CD14-positive monocyte (primary cell): Measurements from ENCODE around the gene ZNF677. TPM values are rescaled to one million over a fixed set of nuclear protein-coding genes. Genes with fewer than 3 reads are reported as not detected.

Experiments used
- DNase-seq, 3 donors: peaks; one replicate each; pipeline ENCODE4 v3.0.0-alpha.2; 2011 to 2022
- H2AFZ ChIP-seq: 2 replicates; pipeline ENCODE4 v1.6.0; 2012; ENCODE audit warnings: mild to moderate bottlenecking, low read depth, low read length, inconsistent platforms; ENCODE audit not compliant: insufficient read depth, poor library complexity, severe bottlenecking
- H3K27ac ChIP-seq, 2 donors: 1 replicate in 1 of 2; 2 replicates in 1 of 2; pipeline ENCODE4 v1.5.1; 2012 to 2013; ENCODE audit warnings: low read length in 2 of 2, control low read depth in 1 of 2, inconsistent platforms in 1 of 2, low read depth in 1 of 2, mild to moderate bottlenecking in 1 of 2
- H3K27me3 ChIP-seq, 2 donors: one replicate each; pipeline versions ENCODE4 v1.6.0 to v1.6.1; 2011 to 2013; ENCODE audit warnings: low read length in 2 of 2; ENCODE audit not compliant: control insufficient read depth in 2 of 2, insufficient read depth in 2 of 2
- H3K36me3 ChIP-seq, 2 donors: replicated peaks in 1 of 2; 1 replicate in 1 of 2; 2 replicates in 1 of 2; pipeline versions ENCODE4 v1.5.1 to v1.6.1; 2012 to 2013; ENCODE audit warnings: low read length in 2 of 2, control low read depth in 1 of 2, inconsistent platforms in 1 of 2, mild to moderate bottlenecking in 1 of 2; ENCODE audit not compliant: insufficient read depth in 2 of 2, control insufficient read depth in 1 of 2
- H3K4me1 ChIP-seq, 2 donors: 1 replicate in 1 of 2; 2 replicates in 1 of 2; pipeline versions ENCODE4 v1.5.1 to v1.6.1; 2012 to 2013; ENCODE audit warnings: low read length in 2 of 2, control low read depth in 1 of 2, inconsistent platforms in 1 of 2, mild to moderate bottlenecking in 1 of 2, moderate library complexity in 1 of 2; ENCODE audit not compliant: insufficient read depth in 2 of 2, control insufficient read depth in 1 of 2
- H3K4me2 ChIP-seq: replicated peaks from 2 replicates; pipeline ENCODE3; 2012; ENCODE audit warnings: low read length, moderate library complexity, mild to moderate bottlenecking; ENCODE audit not compliant: poor library complexity, severe bottlenecking; ENCODE audit errors: extremely low read depth
- H3K4me3 ChIP-seq, 3 experiments: fragments of 200-600 bp in 1 of 3; sonication (generic) in 1 of 3; replicated peaks in 1 of 3; 1 replicate in 2 of 3; 2 replicates in 1 of 3; pipeline ENCODE4 v1.5.1; 2011 to 2013; ENCODE audit warnings: low read length in 3 of 3, mild to moderate bottlenecking in 3 of 3, control low read depth in 2 of 3, low read depth in 2 of 3, inconsistent platforms in 1 of 3, moderate library complexity in 1 of 3
- H3K79me2 ChIP-seq: 2 replicates; pipeline ENCODE4 v1.6.0; 2012; ENCODE audit warnings: mild to moderate bottlenecking, control low read depth, inconsistent platforms, low read length, moderate library complexity; ENCODE audit not compliant: insufficient read depth
- H3K9ac ChIP-seq: 2 replicates; pipeline ENCODE4 v1.6.0; 2017; ENCODE audit warnings: low read length, mild to moderate bottlenecking; ENCODE audit not compliant: insufficient read depth, poor library complexity, severe bottlenecking
- H3K9me3 ChIP-seq, 2 donors: replicated peaks in 1 of 2; 1 replicate in 1 of 2; 2 replicates in 1 of 2; pipeline versions ENCODE4 v1.5.1 to v1.6.1; 2012 to 2013; ENCODE audit warnings: low read length in 2 of 2, control low read depth in 1 of 2; ENCODE audit not compliant: control insufficient read depth in 1 of 2, insufficient read depth in 1 of 2
- H4K20me1 ChIP-seq: 2 replicates; pipeline ENCODE4 v1.6.0; 2012; ENCODE audit warnings: mild to moderate bottlenecking, low read length, control low read depth, moderate library complexity; ENCODE audit not compliant: insufficient read depth
- H3K27ac Mint-ChIP-seq, 7 donors: one replicate each; pipeline ENCODE4 v1.8.0; 2020; ENCODE audit warnings: mild to moderate bottlenecking in 7 of 7, mixed read lengths in 7 of 7, moderate library complexity in 6 of 7, inconsistent platforms in 2 of 7
- H3K27me3 Mint-ChIP-seq, 3 donors: one replicate each; pipeline ENCODE4 v1.8.0; 2021 to 2022; ENCODE audit warnings: low read depth in 3 of 3, mild to moderate bottlenecking in 3 of 3, mixed read lengths in 3 of 3, moderate library complexity in 3 of 3, inconsistent platforms in 1 of 3
- H3K36me3 Mint-ChIP-seq, 2 donors: one replicate each; pipeline ENCODE4 v1.8.0; 2020; ENCODE audit warnings: mixed read lengths in 2 of 2, inconsistent platforms in 1 of 2, mild to moderate bottlenecking in 1 of 2
- H3K4me1 Mint-ChIP-seq: one replicate; pipeline ENCODE4 v1.8.0; 2020; ENCODE audit warnings: mild to moderate bottlenecking, mixed read lengths
- H3K4me3 Mint-ChIP-seq, 2 donors: one replicate each; pipeline ENCODE4 v1.8.0; 2020; ENCODE audit warnings: mild to moderate bottlenecking in 2 of 2, mixed read lengths in 2 of 2, moderate library complexity in 1 of 2
- H3K9me3 Mint-ChIP-seq, 7 donors: one replicate each; pipeline ENCODE4 v1.8.0; 2020 to 2022; ENCODE audit warnings: mixed read lengths in 7 of 7, mild to moderate bottlenecking in 6 of 7, moderate library complexity in 6 of 7, inconsistent platforms in 2 of 7
- CTCF ChIP-seq: fragments of 200-600 bp; IDR thresholded peaks from one replicate; pipeline ENCODE4 v1.8.0; 2022; ENCODE audit warnings: antibody characterized with exemption, mild to moderate bottlenecking
- WGBS: methylation state at CpG from one replicate; pipeline ENCODE4 v1.1.5; 2013; ENCODE audit warnings: missing lambda C conversion rate; ENCODE audit not compliant: insufficient coverage; 5-methylcytosine and 5-hydroxymethylcytosine counted together
- intact Hi-C, 2 donors: fragments of 100-400 bp; cut with micrococcal nuclease; formaldehyde crosslinking; loops; one replicate each; pipeline versions ENCODE4 v1.15.0 to v1.15.1; 2023
- polyA plus RNA-seq, 3 donors: library from polyadenylated mRNA; depleted of rRNA in 1 of 3; unstranded in 2 of 3; stranded (reverse) in 1 of 3; fragments of 300-500 nt in 2 of 3; fragments of >200 nt in 1 of 3; fragmentation: Illumina TruSeq in 2 of 3; gene quantifications; 1 replicate in 2 of 3; 2 replicates in 1 of 3; pipeline ENCODE4 v1.2.3, GENCODE V29; 2012 to 2021

ZNF677 gene
- polyA plus RNA-seq, 3 donors: 0.68 to 2.1 (median 1.5) TPM

GRCh38 chr19:53196777-53197396 is 57.8 kb downstream of the ZNF677 start:
- no peak for TF ChIP-seq CTCF
- Histone ChIP-seq H3K36me3 (peaks cover 0 to 31% of the 10 kb centered on the region in 2 donors), H3K79me2 (peaks cover 8% of the 10 kb centered on the region), H3K4me3 (peak overlapping the region; percentile 87 to 93 (median 88)), H3K9me3 (peaks cover 53 to 70% of the 10 kb centered on the region in 2 donors), H2AFZ (peak overlapping the region; percentile 83), H3K27me3 (no peaks in the 10 kb centered on the region), H4K20me1 (no peaks in the 10 kb centered on the region), H3K9ac (peak overlapping the region; percentile 85), H3K4me1 (peaks cover 21 to 23% of the 10 kb centered on the region in 2 donors), H3K4me2 (peak overlapping the region; percentile 70), H3K27ac (peak overlapping the region; percentile 85 to 93)
- peaks cover 22% of the 10 kb centered on the region for H3K4me1 Mint-ChIP-seq
- H3K27me3 Mint-ChIP-seq: peaks cover 3 to 8% (median 4%) of the 10 kb centered on the region in 3 donors
- DNase-seq: peak; percentile 88 to 93 (median 92)
- H3K27ac Mint-ChIP-seq: peak overlapping the region; percentile 97 to 100 (median 98)
- intact Hi-C loops: loop anchor here (1.0 to 10.0 kb wide), 18 partner anchors 38 to 900 kb away; partner anchors contain the start of genes ZNF765 (in 2 of the 2), ZNF813 (in 2 of the 2), ZNF845 (in 2 of the 2) and ZNF160 (in 1 of the 2)
- 0% methylated on average over 22 of the region's 42 CpGs for WGBS
- H3K36me3 Mint-ChIP-seq: peaks cover 11 to 38% of the 10 kb centered on the region in 2 donors
- peaks cover 30 to 90% (median 74%) of the 10 kb centered on the region in 7 donors for H3K9me3 Mint-ChIP-seq
- H3K4me3 Mint-ChIP-seq: peak overlapping the region; percentile 96 to 99

- Histone ChIP-seq H4K20me1 (no peaks in the 10 kb centered on the region), H3K4me1 (peaks cover 22 to 23% of the 10 kb centered on the region in 2 donors), H3K4me3 (no peak overlapping the region), H2AFZ (no peak overlapping the region), H3K4me2 (no peak overlapping the region), H3K79me2 (peaks cover 8% of the 10 kb centered on the region), H3K27me3 (no peaks in the 10 kb centered on the region), H3K27ac (no peak overlapping the region), H3K36me3 (peaks cover 0 to 25% of the 10 kb centered on the region in 2 donors), H3K9me3 (peaks cover 46 to 63% of the 10 kb centered on the region in 2 donors), H3K9ac (no peak overlapping the region)
- H3K27me3 Mint-ChIP-seq: peaks cover 3 to 11% (median 4%) of the 10 kb centered on the region in 3 donors
- peak; percentile 88 for TF ChIP-seq CTCF
- DNase-seq: peak; percentile 63 to 74 (median 72)
- no peak overlapping the region for H3K27ac Mint-ChIP-seq
- H3K4me1 Mint-ChIP-seq: peaks cover 23% of the 10 kb centered on the region
- intact Hi-C loops: loop anchor here (5.0 to 10.0 kb wide), 16 partner anchors 93 to 898 kb away; partner anchors contain the start of genes ZNF765 (in 2 of the 2), ZNF845 (in 2 of the 2), ZNF160 (in 1 of the 2) and ZNF480 (in 1 of the 2)
- 0% methylated on average over 2 of the region's 3 CpGs for WGBS
- peaks cover 10 to 33% of the 10 kb centered on the region in 2 donors for H3K36me3 Mint-ChIP-seq
- H3K9me3 Mint-ChIP-seq: peaks cover 27 to 85% (median 71%) of the 10 kb centered on the region in 7 donors
- peak overlapping the region in 1 of 2 donors; percentile 20 for H3K4me3 Mint-ChIP-seq
These were observed 59.3 kb downstream of the ZNF677 start for GRCh38 chr19:53195265-53195903.
